Measurements from ENCODE around the gene HOXA4. TPM values are rescaled to one million over a fixed set of nuclear protein-coding genes. Genes with fewer than 3 reads are reported as not detected.

HOXA4 gene
- total RNA-seq, 1 donor from 2014 or later = not detected

DNA sequence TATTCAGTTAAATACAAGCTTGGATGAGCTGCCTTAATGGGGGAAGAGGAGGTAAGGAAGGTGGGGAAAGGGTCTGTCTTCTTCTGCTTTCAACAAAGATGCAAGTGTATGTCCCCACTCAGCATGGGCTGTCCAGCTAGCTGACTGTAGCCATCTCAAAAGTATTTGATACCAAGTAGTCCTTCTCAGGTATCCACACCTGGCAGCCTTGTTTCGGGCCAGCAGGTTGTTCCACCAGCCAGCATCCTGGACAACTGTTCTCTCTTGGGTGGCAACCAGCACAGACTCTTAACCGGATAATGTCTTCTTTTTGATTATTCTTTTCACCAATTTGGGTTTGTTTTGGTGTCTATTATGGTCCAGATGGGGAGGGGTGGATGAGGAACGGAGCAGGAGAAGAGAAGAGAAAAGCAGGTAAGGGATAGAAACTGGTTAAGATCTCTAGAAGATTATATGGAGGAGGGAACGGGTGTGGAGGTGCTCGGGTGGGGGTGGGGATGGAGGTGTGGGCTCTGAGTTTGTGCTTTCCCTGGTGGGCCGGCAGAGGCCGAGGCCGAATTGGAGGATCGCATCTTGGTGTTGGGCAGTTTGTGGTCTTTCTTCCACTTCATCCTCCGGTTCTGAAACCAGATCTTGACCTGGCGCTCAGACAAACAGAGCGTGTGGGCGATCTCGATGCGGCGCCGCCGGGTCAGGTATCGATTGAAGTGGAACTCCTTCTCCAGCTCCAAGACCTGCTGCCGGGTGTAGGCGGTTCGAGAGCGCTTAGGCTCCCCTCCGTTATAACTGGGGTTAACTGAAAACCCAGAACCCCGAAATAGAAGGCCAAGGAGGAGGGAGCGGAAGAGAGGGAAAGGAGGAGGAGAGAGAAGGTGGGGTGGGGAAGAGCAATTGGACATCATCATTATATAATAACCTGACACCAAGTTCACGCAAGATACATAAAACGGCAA lies 1.5 kb downstream of the HOXA4 start:
- TF ChIP-seq EZH2 (IDR thresholded peaks at IDR 0.05) (peak; percentile 93), EZH2phosphoT487 (IDR thresholded peaks at IDR 0.05) (peak; percentile 96)
- TF ChIP-seq, protein P1, sequence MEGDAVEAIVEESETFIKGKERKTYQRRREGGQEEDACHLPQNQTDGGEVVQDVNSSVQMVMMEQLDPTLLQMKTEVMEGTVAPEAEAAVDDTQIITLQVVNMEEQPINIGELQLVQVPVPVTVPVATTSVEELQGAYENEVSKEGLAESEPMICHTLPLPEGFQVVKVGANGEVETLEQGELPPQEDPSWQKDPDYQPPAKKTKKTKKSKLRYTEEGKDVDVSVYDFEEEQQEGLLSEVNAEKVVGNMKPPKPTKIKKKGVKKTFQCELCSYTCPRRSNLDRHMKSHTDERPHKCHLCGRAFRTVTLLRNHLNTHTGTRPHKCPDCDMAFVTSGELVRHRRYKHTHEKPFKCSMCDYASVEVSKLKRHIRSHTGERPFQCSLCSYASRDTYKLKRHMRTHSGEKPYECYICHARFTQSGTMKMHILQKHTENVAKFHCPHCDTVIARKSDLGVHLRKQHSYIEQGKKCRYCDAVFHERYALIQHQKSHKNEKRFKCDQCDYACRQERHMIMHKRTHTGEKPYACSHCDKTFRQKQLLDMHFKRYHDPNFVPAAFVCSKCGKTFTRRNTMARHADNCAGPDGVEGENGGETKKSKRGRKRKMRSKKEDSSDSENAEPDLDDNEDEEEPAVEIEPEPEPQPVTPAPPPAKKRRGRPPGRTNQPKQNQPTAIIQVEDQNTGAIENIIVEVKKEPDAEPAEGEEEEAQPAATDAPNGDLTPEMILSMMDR (IDR thresholded peaks at IDR 0.05) = no peak
- Histone ChIP-seq H3K79me2 (ENCODE audit: low read depth) (no peaks in the 10 kb centered on the region), H3K36me3 (no peaks in the 10 kb centered on the region), H3K27me3 (peaks cover 100% of the 10 kb centered on the region), H3K4me1 (no peaks in the 10 kb centered on the region), H4K20me1 (ENCODE audit: low read depth) (peaks cover 77% of the 10 kb centered on the region), H3K27ac (no peak overlapping the region), H3F3A (ENCODE audit: low read depth) (no peaks in the 10 kb centered on the region), H3K4me3 (no peak overlapping the region), H3K9me3 (ENCODE audit: low read depth) (no peaks in the 10 kb centered on the region), H3K9ac (no peak overlapping the region), H3K4me2 (no peak overlapping the region), H2AFZ (replicated peaks) (no peak overlapping the region)
- peaks cover 21% of the 10 kb centered on the region for H3K9me3 Mint-ChIP-seq
- H3K4me3 Mint-ChIP-seq = no peak overlapping the region
- H3K4me1 Mint-ChIP-seq = no peaks in the 10 kb centered on the region
- DNase-seq (ENCODE audit: low spot score) = no peak
- H3K27ac Mint-ChIP-seq = no peak overlapping the region
- H3K27me3 Mint-ChIP-seq (ENCODE audit: insufficient read depth, low read depth) = peaks cover 85% of the 10 kb centered on the region
- peaks cover 2% of the 10 kb centered on the region for H3K36me3 Mint-ChIP-seq

DNA sequence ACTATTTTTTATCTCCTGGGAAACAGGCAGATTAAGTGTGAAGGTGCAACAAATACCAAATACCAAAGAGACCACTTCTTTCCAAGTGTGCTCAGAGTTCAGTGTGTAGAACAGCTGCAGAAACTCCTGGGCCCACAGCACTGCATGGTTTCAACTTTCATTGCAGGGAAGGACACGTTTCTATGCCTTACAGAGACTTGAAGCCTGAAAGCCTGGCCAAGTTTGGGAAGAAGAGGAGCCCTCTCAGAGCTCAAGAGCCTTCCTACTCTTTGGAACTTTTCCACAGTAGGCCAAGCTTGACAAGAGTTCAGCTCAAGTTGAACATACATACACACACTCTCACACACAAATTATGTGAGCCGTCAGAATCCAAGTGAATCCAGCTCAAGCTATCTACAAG lies 2.5 kb downstream of the HOXA4 start:
- Histone ChIP-seq H3F3A (ENCODE audit: low read depth) (no peaks in the 10 kb centered on the region), H3K4me1 (no peaks in the 10 kb centered on the region), H3K27me3 (peaks cover 100% of the 10 kb centered on the region), H3K79me2 (ENCODE audit: low read depth) (no peaks in the 10 kb centered on the region), H2AFZ (replicated peaks) (no peak overlapping the region), H3K9me3 (ENCODE audit: low read depth) (no peaks in the 10 kb centered on the region), H3K9ac (no peak overlapping the region), H3K27ac (no peak overlapping the region), H3K4me3 (no peak overlapping the region), H3K4me2 (no peak overlapping the region), H4K20me1 (ENCODE audit: low read depth) (peaks cover 79% of the 10 kb centered on the region), H3K36me3 (no peaks in the 10 kb centered on the region)
- H3K4me3 Mint-ChIP-seq = no peak overlapping the region
- H3K27me3 Mint-ChIP-seq (ENCODE audit: insufficient read depth, low read depth) = peaks cover 85% of the 10 kb centered on the region
- H3K9me3 Mint-ChIP-seq = peaks cover 15% of the 10 kb centered on the region
- H3K4me1 Mint-ChIP-seq = no peaks in the 10 kb centered on the region
- H3K36me3 Mint-ChIP-seq = no peaks in the 10 kb centered on the region
- TF ChIP-seq, protein P1 (IDR thresholded peaks at IDR 0.05) = no peak
- no peak for TF ChIP-seq EZH2 (IDR thresholded peaks at IDR 0.05)
- TF ChIP-seq EZH2phosphoT487 (IDR thresholded peaks at IDR 0.05) = no peak
- no peak overlapping the region for H3K27ac Mint-ChIP-seq
- no peak for DNase-seq (ENCODE audit: low spot score)

DNA sequence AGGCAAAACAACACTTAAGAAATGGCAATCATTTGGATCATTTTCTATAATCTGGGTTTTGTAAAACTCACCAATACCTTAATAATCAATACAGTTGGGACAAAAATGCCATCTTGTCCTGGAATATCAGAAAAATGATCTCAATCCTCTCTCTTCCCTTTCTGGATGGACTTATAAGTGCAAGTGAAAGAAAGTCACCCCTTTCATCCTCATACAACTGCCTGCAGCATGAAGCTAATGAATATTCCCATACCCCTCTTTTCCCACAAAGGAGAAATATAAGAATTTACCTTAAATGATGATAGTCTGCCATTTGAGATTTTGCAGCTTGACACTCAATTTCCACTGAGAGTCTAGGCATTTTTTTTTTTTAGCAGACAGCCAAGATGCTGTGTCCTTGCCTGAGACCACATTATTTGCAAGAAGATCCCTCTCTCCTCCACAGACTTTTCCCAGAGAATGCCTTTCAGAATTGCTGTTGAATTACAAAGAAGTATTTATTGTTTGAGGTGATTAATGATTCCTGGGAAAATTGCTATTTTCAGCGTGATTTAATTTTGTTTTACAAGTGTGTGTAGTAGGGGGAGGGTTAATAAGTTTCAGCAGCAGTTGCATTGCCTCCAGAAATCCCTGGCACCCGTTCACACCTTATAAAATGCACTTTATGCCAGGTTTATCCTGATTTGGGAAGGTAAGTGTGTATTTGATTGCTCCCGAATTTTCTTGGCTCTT lies 3.8 kb downstream of the HOXA4 start:
- H3K9me3 ChIP-seq (ENCODE audit: low read depth) = no peaks in the 10 kb centered on the region
- no peak overlapping the region for H2AFZ ChIP-seq (replicated peaks)
- Mint-ChIP-seq H3K36me3 (no peaks in the 10 kb centered on the region), H3K27ac (no peak overlapping the region), H3K4me3 (no peak overlapping the region), H3K9me3 (peaks cover 14% of the 10 kb centered on the region), H3K4me1 (no peaks in the 10 kb centered on the region), H3K27me3 (ENCODE audit: insufficient read depth, low read depth) (peaks cover 91% of the 10 kb centered on the region)
- DNase-seq (ENCODE audit: low spot score) = no peak
- H4K20me1 ChIP-seq (ENCODE audit: low read depth) = peaks cover 80% of the 10 kb centered on the region
- H3F3A ChIP-seq (ENCODE audit: low read depth) = no peaks in the 10 kb centered on the region
- H3K79me2 ChIP-seq (ENCODE audit: low read depth) = no peaks in the 10 kb centered on the region
- no peak overlapping the region for H3K27ac ChIP-seq
- TF ChIP-seq EZH2 (IDR thresholded peaks at IDR 0.05) (no peak), EZH2phosphoT487 (IDR thresholded peaks at IDR 0.05) (no peak)
- TF ChIP-seq, protein P1 (IDR thresholded peaks at IDR 0.05) = no peak
- no peak overlapping the region for H3K4me3 ChIP-seq
- H3K9ac ChIP-seq = no peak overlapping the region
- H3K4me2 ChIP-seq = no peak overlapping the region
- H3K27me3 ChIP-seq = peaks cover 100% of the 10 kb centered on the region
- no peaks in the 10 kb centered on the region for H3K36me3 ChIP-seq
- H3K4me1 ChIP-seq = no peaks in the 10 kb centered on the region

All from neural progenitor cell (in vitro differentiated cells).